ENCODE measurements around the gene DCBLD1.

- no peak for TF ChIP-seq CTCF (IDR thresholded peaks at IDR 0.05; ENCODE audit: low read depth, low read length, missing input control)
- TF ChIP-seq EGR1 (IDR thresholded peaks at IDR 0.05; ENCODE audit: low read depth in 2 of 2) = no peak
- TF ChIP-seq REST (IDR thresholded peaks at IDR 0.05) = no peak
- TF ChIP-seq YY1 (IDR thresholded peaks at IDR 0.05) = no peak
- TF ChIP-seq TAF1 (conservative IDR thresholded peaks at IDR 0.05) = no peak
- no peak for TF ChIP-seq NR2F2 (IDR thresholded peaks at IDR 0.05)
- no peak for TF ChIP-seq RXRA (IDR thresholded peaks at IDR 0.05)
- TF ChIP-seq ZBTB33 (IDR thresholded peaks at IDR 0.05) = no peak
- TF ChIP-seq GABPA (IDR thresholded peaks at IDR 0.05 in 1 of 2, conservative IDR thresholded peaks at IDR 0.05 in 1 of 2) = no peak
- TF ChIP-seq HNF4A (conservative IDR thresholded peaks at IDR 0.05) = no peak
Measured at GRCh38 chr6:117469791-117470190, 12.7 kb upstream of the DCBLD1 start.

Data from liver (tissue), 3 donors.